Naive thymus-derived CD8-positive, alpha-beta T cell (primary cell): ENCODE data around the gene ABCG1. TPM values are rescaled to one million over a fixed set of nuclear protein-coding genes. Genes with fewer than 3 reads are reported as not detected.

Experiments used
- ATAC-seq, 2 donors: fragments of 150-1000 bp; cut with Tn5 transposase in 1 of 2; sonication (Bioruptor Pico), chemical (Tn5 transposase) in 1 of 2; 1 replicate in 1 of 2; 2 replicates in 1 of 2; pipeline ENCODE4 v1.10.0; 2021; ENCODE audit warnings: mild to moderate bottlenecking in 2 of 2, moderate library complexity in 2 of 2
- POLR2A ChIA-PET: fragments of 350-600 bp; sonication (Branson Sonifier 250); formaldehyde crosslinking; loops from one replicate; lab custom pipeline; 2021; ENCODE audit warnings: antibody characterized with exemption; lab: Charles Lee
- DNase-seq, 10 donors: peaks; one replicate each; pipeline versions ENCODE4 v3.0.0 to v3.0.0-alpha.2; 2020 to 2022
- H3K27ac Mint-ChIP-seq, 10 donors: one replicate each; pipeline ENCODE4 v1.8.0; 2020 to 2022; ENCODE audit warnings: mild to moderate bottlenecking in 10 of 10, mixed read lengths in 10 of 10, moderate library complexity in 4 of 10, inconsistent platforms in 1 of 10
- H3K27me3 Mint-ChIP-seq, 5 donors: one replicate each; pipeline ENCODE4 v1.8.0; 2021 to 2022; ENCODE audit warnings: mixed read lengths in 5 of 5
- H3K36me3 Mint-ChIP-seq, 3 donors: one replicate each; pipeline ENCODE4 v1.8.0; 2020 to 2022; ENCODE audit warnings: mixed read lengths in 3 of 3, mild to moderate bottlenecking in 2 of 3, inconsistent platforms in 1 of 3
- H3K4me1 Mint-ChIP-seq, 4 donors: one replicate each; pipeline ENCODE4 v1.8.0; 2021 to 2022; ENCODE audit warnings: mixed read lengths in 4 of 4
- H3K4me3 Mint-ChIP-seq, 10 donors: one replicate each; pipeline ENCODE4 v1.8.0; 2020 to 2022; ENCODE audit warnings: mild to moderate bottlenecking in 10 of 10, mixed read lengths in 10 of 10, moderate library complexity in 6 of 10, inconsistent platforms in 1 of 10
- H3K9me3 Mint-ChIP-seq, 9 donors: one replicate each; pipeline ENCODE4 v1.8.0; 2020 to 2022; ENCODE audit warnings: mixed read lengths in 9 of 9, mild to moderate bottlenecking in 3 of 9, inconsistent platforms in 1 of 9, moderate library complexity in 1 of 9
- polyA plus RNA-seq, 3 donors: library from polyadenylated mRNA; unstranded; fragments of 300-500 nt; fragmentation: Illumina TruSeq; gene quantifications; one replicate each; pipeline ENCODE4 v1.2.3, GENCODE V29; 2021
- total RNA-seq, 8 experiments: library from RNA in 2 of 8; stranded (reverse) in 2 of 8; gene quantifications; one replicate each; pipeline ENCODE4 v1.2.3 and lab custom pipeline; 2021 to 2026

ABCG1 gene
- total and polyA plus RNA-seq, 5 experiments from 2014 or later = 0.93 to 17.5 (median 11.2) TPM

- Mint-ChIP-seq H3K4me1 (peaks cover 0 to 12% (median 5%) of the 10 kb centered on the region in 4 donors), H3K36me3 (no peaks in the 10 kb centered on the region), H3K27me3 (peaks cover 3 to 16% (median 6%) of the 10 kb centered on the region in 5 donors), H3K9me3 (no peaks in the 10 kb centered on the region), H3K4me3 (no peak overlapping the region), H3K27ac (no peak overlapping the region)
- DNase-seq = no peak
- ATAC-seq = no peak
- POLR2A ChIA-PET = no interaction called here
These were observed 102.3 kb downstream of the ABCG1 start for GRCh38 chr21:42321231-42321630.

GRCh38 chr21:42321845-42322244 lies 102.9 kb downstream of the ABCG1 start:
- no peaks in the 10 kb centered on the region for H3K9me3 Mint-ChIP-seq
- ATAC-seq = no peak
- POLR2A ChIA-PET = no interaction called here
- no peak overlapping the region for H3K27ac Mint-ChIP-seq
- no peak for DNase-seq
- H3K36me3 Mint-ChIP-seq = no peaks in the 10 kb centered on the region
- no peak overlapping the region for H3K4me3 Mint-ChIP-seq
- H3K27me3 Mint-ChIP-seq = peaks cover 3 to 16% (median 6%) of the 10 kb centered on the region in 5 donors
- peaks cover 0 to 12% (median 5%) of the 10 kb centered on the region in 4 donors for H3K4me1 Mint-ChIP-seq

- peaks cover 3 to 16% (median 6%) of the 10 kb centered on the region in 5 donors for H3K27me3 Mint-ChIP-seq
- ATAC-seq (no peak), DNase-seq (no peak)
- H3K36me3 Mint-ChIP-seq = no peaks in the 10 kb centered on the region
- no peaks in the 10 kb centered on the region for H3K9me3 Mint-ChIP-seq
- H3K4me3 Mint-ChIP-seq = no peak overlapping the region
- peaks cover 0 to 2% (median 1%) of the 10 kb centered on the region in 4 donors for H3K4me1 Mint-ChIP-seq
- H3K27ac Mint-ChIP-seq = no peak overlapping the region
- POLR2A ChIA-PET = no interaction called here
These were observed 106.0 kb downstream of the ABCG1 start for GRCh38 chr21:42324896-42325295.

- POLR2A ChIA-PET = no interaction called here
- ATAC-seq (no peak), DNase-seq (no peak)
- peaks cover 0 to 24% (median 18%) of the 10 kb centered on the region in 9 donors for H3K9me3 Mint-ChIP-seq
- H3K27ac Mint-ChIP-seq = no peak overlapping the region
- no peak overlapping the region for H3K4me3 Mint-ChIP-seq
- no peaks in the 10 kb centered on the region for H3K4me1 Mint-ChIP-seq
- H3K27me3 Mint-ChIP-seq = peaks cover 0 to 4% (median 0%) of the 10 kb centered on the region in 5 donors
- peaks cover 0 to 18% (median 16%) of the 10 kb centered on the region in 3 donors for H3K36me3 Mint-ChIP-seq
These were observed 111.7 kb downstream of the ABCG1 start for GRCh38 chr21:42330380-42331371.

- POLR2A ChIA-PET = no interaction called here
- H3K36me3 Mint-ChIP-seq = peaks cover 0 to 18% (median 16%) of the 10 kb centered on the region in 3 donors
These were observed 112.7 kb downstream of the ABCG1 start for GRCh38 chr21:42331660-42332059.

GRCh38 chr21:42332557-42333317 lies 113.8 kb downstream of the ABCG1 start:
- Mint-ChIP-seq H3K27ac (no peak overlapping the region), H3K4me3 (no peak overlapping the region), H3K27me3 (peaks cover 0 to 9% (median 0%) of the 10 kb centered on the region in 5 donors), H3K36me3 (peaks cover 0 to 18% (median 16%) of the 10 kb centered on the region in 3 donors), H3K4me1 (peaks cover 3 to 5% (median 3%) of the 10 kb centered on the region in 4 donors), H3K9me3 (peaks cover 0 to 24% (median 18%) of the 10 kb centered on the region in 9 donors)
- POLR2A ChIA-PET = no interaction called here
- ATAC-seq = no peak
- DNase-seq = no peak

More at GRCh38 chr21:42331660-42332059, 112.7 kb downstream of the ABCG1 start:
- no peak overlapping the region for H3K27ac Mint-ChIP-seq
- peaks cover 0 to 4% (median 0%) of the 10 kb centered on the region in 5 donors for H3K27me3 Mint-ChIP-seq
- ATAC-seq (no peak), DNase-seq (no peak)
- H3K4me1 Mint-ChIP-seq = no peaks in the 10 kb centered on the region
- no peak overlapping the region for H3K4me3 Mint-ChIP-seq
- H3K9me3 Mint-ChIP-seq = peaks cover 0 to 24% (median 18%) of the 10 kb centered on the region in 9 donors

GRCh38 chr21:42336054-42336453 lies 117.1 kb downstream of the ABCG1 start:
- Mint-ChIP-seq H3K36me3 (peaks cover 0 to 16% (median 13%) of the 10 kb centered on the region in 3 donors), H3K27me3 (peaks cover 0 to 10% (median 0%) of the 10 kb centered on the region in 5 donors), H3K27ac (no peak overlapping the region), H3K4me3 (no peak overlapping the region), H3K9me3 (peaks cover 0 to 19% (median 14%) of the 10 kb centered on the region in 9 donors), H3K4me1 (peaks cover 6 to 12% (median 9%) of the 10 kb centered on the region in 4 donors)
- ATAC-seq = no peak
- POLR2A ChIA-PET = interaction anchor here (0.8 kb wide), 1 partner anchor 114 kb away, joined by 4 read pairs; no protein-coding TSS in a partner anchor
- no peak for DNase-seq

- ATAC-seq = no peak
- POLR2A ChIA-PET = interaction anchor here (1.3 to 3.1 kb wide), 4 partner anchors 35 to 112 kb away, joined by 3 to 16 read pairs (median 9); partner anchors contain the start of gene UBASH3A
- Mint-ChIP-seq H3K36me3 (peaks cover 0 to 4% (median under 1%) of the 10 kb centered on the region in 3 donors), H3K9me3 (peaks cover 0 to 8% (median 2%) of the 10 kb centered on the region in 9 donors), H3K4me3 (peak overlapping the region in 3 of 10 donors; percentile 12 to 65 (median 49)), H3K27ac (peak overlapping the region in 4 of 10 donors; percentile 33 to 93 (median 80)), H3K4me1 (peaks cover 6 to 12% (median 9%) of the 10 kb centered on the region in 4 donors), H3K27me3 (peaks cover 0 to 8% (median 0%) of the 10 kb centered on the region in 5 donors)
- DNase-seq = no peak
These were observed 118.3 kb downstream of the ABCG1 start for GRCh38 chr21:42337276-42337675.

GRCh38 chr21:42337830-42338728 lies 119.1 kb downstream of the ABCG1 start:
- peaks cover 0 to 4% (median 0%) of the 10 kb centered on the region in 9 donors for H3K9me3 Mint-ChIP-seq
- peak overlapping the region; percentile 22 to 93 (median 74) for H3K27ac Mint-ChIP-seq
- H3K27me3 Mint-ChIP-seq = peaks cover 0 to 8% (median 0%) of the 10 kb centered on the region in 5 donors
- POLR2A ChIA-PET = interaction anchor here (0.6 to 3.1 kb wide), 6 partner anchors 35 to 192 kb away, joined by 3 to 16 read pairs (median 4); partner anchors contain the start of gene UBASH3A
- no peaks in the 10 kb centered on the region for H3K36me3 Mint-ChIP-seq
- DNase-seq (peak; percentile 73 to 92 (median 80)), ATAC-seq (peak; percentile 100)
- H3K4me1 Mint-ChIP-seq = peaks cover 6 to 12% (median 9%) of the 10 kb centered on the region in 4 donors
- peak overlapping the region; percentile 4 to 74 (median 42) for H3K4me3 Mint-ChIP-seq

- Mint-ChIP-seq H3K27me3 (peaks cover 0 to 6% (median 0%) of the 10 kb centered on the region in 5 donors), H3K27ac (peak overlapping the region in 4 of 10 donors; percentile 17 to 48 (median 40))
These were observed 120.1 kb downstream of the ABCG1 start for GRCh38 chr21:42338729-42339715.

More at GRCh38 chr21:42338729-42339715, 120.1 kb downstream of the ABCG1 start:
- peaks cover 0 to under 1% (median 0%) of the 10 kb centered on the region in 9 donors for H3K9me3 Mint-ChIP-seq
- POLR2A ChIA-PET = interaction anchor here (1.0 to 3.1 kb wide), 5 partner anchors 60 to 193 kb away, joined by 3 to 16 read pairs (median 4); partner anchors contain the start of gene UBASH3A
- H3K4me3 Mint-ChIP-seq = no peak overlapping the region
- no peaks in the 10 kb centered on the region for H3K36me3 Mint-ChIP-seq
- peaks cover 6 to 12% (median 9%) of the 10 kb centered on the region in 4 donors for H3K4me1 Mint-ChIP-seq
- ATAC-seq (no peak), DNase-seq (no peak)
